GM18858 (cell line): ENCODE measurements around the gene CACNA2D4.
"Not testable (repeated sequence)": the region's sequence is repeated elsewhere in the genome, so short reads cannot be mapped to it uniquely, and the experiment has no call there.

Experiments
- ATAC-seq: cut with Tn5 transposase; IDR thresholded peaks from one replicate; pipeline ENCODE4 v1.9.1; 2021; ENCODE audit not compliant: unreplicated experiment

The CACNA2D4 gene, protein sequence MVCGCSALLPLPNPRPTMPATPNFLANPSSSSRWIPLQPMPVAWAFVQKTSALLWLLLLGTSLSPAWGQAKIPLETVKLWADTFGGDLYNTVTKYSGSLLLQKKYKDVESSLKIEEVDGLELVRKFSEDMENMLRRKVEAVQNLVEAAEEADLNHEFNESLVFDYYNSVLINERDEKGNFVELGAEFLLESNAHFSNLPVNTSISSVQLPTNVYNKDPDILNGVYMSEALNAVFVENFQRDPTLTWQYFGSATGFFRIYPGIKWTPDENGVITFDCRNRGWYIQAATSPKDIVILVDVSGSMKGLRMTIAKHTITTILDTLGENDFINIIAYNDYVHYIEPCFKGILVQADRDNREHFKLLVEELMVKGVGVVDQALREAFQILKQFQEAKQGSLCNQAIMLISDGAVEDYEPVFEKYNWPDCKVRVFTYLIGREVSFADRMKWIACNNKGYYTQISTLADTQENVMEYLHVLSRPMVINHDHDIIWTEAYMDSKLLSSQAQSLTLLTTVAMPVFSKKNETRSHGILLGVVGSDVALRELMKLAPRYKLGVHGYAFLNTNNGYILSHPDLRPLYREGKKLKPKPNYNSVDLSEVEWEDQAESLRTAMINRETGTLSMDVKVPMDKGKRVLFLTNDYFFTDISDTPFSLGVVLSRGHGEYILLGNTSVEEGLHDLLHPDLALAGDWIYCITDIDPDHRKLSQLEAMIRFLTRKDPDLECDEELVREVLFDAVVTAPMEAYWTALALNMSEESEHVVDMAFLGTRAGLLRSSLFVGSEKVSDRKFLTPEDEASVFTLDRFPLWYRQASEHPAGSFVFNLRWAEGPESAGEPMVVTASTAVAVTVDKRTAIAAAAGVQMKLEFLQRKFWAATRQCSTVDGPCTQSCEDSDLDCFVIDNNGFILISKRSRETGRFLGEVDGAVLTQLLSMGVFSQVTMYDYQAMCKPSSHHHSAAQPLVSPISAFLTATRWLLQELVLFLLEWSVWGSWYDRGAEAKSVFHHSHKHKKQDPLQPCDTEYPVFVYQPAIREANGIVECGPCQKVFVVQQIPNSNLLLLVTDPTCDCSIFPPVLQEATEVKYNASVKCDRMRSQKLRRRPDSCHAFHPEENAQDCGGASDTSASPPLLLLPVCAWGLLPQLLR

DNA sequence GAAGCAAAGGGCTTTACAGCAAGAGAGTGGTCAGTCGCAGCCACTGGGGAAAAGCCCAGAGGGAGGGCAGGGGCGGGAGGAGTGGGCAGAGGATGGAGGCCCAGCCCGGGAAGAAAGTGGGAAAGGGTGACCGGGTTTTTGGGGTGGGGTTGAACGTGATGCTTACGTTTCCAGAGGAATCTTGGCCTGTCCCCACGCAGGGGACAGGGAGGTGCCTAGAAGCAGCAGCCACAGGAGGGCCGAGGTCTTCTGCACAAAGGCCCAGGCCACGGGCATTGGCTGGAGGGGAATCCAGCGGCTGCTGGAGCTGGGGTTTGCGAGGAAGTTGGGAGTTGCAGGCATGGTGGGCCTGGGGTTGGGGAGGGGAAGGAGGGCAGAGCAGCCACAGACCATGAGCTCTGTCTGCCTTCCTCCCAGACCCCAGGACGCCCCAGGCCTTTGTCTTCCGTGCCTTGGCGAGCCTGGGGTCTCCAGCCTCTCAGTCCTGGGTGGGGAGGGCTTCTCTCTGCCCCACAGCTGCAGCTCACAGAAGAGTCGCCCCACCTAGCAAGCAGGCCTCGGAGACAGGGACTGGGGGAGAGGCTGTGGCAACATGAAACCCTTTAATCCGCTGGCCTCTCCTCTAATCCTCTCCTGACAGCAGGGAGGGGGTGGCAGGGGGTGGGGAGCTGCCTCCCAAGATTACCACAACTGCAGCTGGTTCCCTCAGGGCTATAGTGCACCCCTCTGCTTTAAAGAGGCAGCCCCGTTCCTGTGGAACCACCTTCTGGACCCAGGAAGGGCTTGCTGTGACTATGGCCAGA, at the start of gene CACNA2D4:
TSS of gene CACNA2D4 (minus strand) at position 572 of the 803 bp plus-strand sequence. CDS start at position 393, 179 bp downstream.
- ATAC-seq = no peak

DNA sequence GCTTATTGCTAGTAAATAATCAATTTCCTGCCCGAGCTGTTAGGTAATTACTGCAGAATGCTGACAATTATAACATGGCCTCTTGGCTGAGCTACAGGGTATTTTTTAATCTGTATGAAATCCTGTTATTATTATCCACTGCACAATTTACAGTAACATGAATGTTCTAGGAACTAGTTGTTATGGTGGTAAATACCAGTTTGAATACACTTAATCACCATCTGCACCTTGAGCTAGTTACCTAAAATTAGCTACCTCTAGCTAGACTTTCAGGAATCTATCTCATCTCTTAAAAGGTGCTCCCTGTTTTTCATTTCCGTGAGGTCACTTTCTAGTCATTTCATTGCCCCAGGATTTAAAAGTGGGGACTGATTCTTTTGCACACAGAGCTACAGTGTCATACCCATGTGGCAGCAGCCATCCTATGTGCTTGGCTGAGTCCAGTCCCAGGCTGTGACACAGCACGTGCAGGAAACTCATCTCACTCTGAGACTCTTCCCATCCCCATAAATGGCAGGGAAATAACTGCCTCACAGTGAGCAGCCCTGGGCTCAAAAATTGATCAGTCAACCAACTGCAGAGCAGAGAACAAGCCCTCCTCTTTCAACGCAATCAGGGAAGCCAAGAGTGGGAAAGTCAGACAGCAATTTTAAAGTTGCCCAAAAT, 48.2 kb upstream of the CACNA2D4 start:
- no peak for ATAC-seq

DNA sequence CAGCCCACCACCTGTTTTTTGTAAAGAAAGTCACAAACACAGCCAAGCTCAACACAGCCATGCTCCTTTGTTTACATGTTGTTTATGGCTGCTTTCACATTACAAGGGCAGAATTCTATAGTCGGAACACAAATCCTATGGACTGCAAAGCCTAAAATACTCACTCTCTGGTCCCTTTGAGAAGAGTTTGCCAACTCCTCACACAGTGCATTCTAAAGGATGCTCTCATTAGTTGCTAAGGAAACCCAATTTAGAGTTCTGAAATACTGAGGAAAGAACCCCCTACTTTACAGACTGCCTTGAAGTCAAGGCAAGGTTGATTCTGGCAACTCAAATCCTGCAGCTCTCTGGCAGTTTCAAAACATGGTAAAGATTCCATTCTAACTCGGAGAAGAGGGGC, 47.5 kb upstream of the CACNA2D4 start:
- ATAC-seq = no peak

DNA sequence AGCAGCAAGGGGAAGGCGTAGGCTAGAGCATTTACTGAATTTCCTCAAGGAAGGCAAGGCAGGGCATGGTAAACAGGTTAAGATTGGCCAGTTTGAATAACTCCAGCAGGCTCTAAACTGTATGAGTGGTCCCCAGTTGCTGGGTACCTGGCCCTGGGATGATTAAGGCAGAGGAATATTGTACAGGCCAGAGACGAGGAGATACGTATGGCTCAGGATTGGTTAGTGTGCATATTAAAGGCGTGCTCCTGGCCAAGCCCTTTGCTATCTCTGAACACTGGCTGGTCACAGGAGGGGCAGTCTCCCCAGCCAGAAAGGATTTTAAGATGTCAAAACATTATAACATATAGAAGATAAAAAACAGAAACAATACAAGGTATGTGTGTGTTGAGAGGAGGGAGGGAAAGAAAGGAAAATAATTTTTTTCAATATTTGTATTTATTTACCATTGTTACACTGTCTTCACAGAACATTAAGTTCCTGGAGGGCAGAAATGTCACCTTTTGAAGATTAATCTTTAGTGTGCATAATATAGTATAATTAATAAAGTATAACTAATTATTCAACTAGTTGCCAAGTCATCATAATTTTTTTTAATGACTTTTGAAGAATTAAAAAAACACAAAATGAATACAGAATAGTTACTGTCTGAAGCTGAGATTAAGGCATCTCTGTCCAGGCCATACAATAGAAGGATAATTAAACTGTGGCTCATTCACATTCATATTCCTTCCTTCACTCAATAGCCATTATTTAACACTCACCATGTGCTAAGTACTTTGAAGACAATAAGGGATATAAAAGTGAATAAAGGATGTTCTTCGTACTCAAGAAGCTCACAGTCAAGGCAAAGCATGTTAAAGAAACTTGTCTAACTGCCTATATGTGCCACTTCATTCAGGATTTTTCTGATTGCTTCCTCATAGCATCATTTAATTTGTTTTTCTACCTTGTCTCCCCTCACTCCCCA, 43.9 kb upstream of the CACNA2D4 start:
- no peak for ATAC-seq

DNA sequence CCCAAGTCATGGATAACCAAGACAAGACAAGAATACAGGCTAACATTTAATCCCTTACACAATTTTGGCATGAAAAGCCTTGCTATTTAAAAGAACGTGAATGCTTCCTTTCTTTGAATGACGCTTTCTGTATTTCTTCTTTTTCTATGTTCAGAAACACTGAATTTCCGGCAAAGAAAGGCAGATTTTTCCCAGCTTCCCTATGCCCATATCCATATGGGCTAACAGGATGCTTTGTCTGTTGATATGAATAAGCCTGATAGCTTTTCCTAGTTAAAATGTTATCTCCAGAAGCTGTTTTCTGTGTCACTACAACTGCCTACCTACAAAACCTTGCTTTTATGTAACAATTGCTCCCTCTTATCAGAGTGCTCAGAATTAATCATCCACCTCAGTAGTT, 38.3 kb upstream of the CACNA2D4 start:
- no peak for ATAC-seq

DNA sequence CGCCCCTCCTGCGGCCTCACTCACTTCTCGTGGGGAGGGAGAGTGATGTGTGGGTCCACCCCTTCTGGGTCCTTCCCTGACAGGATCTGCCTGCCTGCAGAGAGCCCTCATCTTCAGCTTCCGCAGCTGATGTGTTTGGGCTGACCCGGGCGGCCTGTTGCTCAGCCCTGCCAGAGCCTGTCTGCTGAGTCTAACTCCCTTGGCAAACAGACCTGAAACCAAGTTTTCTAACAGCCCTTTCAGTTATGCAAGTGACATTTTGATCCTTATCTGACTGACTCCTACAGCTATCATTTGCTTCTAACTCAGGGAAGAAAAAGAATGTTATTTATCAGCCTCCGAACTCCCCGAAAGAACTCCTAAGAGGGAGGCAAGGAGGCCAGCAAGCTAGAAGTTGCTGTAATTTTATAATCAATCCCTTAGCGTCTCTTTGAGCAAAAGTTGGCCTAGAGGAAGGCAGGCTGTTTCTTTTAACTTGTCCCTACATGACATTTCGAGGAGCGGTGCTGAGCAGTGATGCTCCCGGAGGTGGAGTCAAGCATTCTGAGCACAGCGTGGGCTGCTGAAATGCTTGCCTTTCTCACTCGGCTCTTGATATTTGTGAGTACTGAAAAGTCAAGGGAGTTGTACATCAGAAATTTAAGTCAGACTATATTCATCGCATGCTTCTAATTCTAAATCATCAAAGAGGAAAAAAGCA, 31.5 kb upstream of the CACNA2D4 start:
- ATAC-seq = no peak

DNA sequence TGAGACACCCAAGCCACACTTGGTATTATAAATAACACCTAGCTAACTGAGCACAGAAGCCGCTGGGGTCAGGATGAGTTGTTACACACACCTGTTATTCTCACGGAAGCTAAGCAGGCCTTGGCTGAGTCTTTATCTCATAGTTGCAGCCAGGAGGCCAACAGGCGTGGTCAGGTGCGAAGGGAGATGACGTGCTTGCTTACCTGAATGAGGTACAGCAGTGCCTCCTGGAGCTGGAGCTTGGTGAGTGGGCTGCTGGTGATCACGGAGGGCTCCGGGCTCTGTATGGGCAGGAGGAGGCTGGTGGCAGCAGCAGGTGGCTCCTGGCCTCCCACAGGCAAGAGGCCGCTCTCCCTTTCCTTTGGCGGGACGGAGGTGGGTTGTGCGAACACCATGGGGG, 30.4 kb upstream of the CACNA2D4 start:
- ATAC-seq = no peak

DNA sequence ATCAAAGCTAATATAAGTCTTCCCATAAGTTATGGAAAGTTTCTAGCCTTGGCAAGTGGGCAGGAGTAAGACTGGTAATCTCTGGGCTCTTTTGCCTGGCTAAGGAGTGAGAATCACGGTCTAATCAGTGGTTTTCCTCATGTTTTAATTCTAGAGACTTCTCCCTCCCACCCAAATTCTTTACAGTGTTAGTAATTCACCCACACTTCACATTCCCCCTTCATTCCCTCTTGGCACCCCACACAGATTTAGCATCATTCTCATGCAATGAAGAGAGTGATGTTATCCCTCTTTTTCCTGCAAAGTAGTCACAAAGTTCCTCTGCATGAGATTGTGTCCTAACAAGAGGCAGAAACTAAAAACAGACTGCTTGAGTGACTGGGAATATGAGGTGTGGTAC, 28.6 kb upstream of the CACNA2D4 start:
- ATAC-seq = no peak

DNA sequence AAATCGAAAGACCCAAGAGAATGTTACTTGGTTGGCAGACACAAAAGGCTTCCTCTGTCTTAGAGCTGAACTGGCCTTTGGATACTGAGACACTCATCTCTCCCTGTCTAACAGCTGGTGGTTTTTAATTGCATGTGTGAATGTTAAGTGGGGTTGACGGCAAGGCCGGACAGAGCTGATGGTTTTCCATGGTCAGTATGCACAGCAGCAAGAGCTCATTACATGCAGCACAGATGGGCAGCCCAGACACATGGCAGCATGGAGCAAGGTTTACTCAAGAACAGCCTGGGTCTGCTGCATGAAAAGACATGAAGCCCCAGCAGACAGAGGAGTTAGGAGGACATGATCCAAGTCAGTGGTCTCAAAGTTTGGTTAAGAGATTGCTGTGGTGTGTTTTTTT, 27.8 kb upstream of the CACNA2D4 start:
- ATAC-seq = no peak

DNA sequence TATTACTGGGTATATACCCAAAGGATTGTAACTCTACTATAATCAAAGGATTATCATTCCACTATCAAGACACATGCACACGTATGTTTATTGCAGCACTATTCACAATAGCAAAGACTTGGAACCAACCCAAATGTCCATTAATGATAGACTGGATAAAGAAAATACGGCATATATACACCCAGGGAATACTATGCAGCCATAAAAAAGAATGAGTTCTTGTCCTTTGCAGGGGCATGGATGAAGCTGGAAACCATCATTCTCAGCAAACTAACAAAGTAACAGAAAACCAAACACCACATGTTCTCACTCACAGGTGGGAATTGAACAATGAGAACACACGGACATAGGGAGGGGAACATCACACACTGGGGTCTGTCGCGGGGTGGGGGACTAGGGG, 27.1 kb upstream of the CACNA2D4 start:
- not testable (repeated sequence) for ATAC-seq

DNA sequence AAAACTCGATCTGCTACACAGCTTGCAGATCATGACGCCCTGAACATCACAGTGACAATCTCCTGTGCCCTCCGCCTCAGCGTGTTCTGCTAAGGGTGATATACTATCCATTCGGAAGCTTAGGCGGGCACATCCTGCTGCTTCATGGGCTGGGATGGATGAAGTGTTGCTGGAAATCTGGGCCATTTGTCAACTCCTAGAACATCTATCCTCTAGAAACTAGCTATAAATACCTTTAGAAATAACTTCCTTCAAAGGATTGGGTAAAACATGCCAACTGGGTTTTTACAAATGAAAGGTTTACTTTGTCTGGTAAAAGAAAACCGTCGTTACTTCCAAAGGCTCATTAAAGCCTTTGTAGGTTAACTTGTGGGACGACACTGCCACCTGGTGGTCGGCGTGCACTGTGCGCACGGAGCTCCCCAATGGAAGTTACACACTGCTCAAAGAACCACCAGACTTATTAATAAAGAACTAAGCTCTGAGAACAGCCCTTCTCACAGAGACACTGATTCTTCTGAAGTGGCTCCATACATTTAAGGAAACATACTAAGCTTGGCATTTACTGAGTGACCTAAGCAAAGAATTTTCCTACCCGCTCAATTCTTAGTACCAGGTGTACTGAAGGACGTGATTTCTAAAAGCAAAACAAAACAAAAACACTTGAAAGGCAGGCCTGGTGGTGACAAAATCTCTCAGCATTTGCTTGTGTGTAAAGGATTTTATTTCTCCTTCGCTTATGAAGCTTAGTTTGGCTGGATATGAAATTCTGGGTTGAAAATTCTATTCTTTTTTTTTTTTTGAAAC, 21.6 kb upstream of the CACNA2D4 start:
- ATAC-seq = no peak

DNA sequence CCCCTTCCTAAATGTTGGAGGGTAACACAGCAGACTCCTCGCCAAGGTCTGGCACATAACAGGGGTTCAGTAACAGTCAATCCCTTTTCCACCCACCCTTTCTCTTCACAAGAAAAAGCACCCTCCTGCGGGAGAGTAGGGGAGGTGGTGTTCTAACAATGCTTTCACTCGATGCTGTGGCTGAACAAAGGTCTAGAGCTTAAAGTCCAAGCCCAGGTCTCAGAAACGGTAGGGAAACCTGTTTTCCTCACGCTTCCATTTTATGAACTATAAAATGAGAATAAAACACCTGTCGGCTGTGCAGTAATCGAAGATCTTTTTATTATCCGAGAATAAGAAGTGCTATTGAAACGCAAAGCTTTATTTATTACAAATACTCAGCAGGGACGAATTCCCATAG, 20.9 kb upstream of the CACNA2D4 start:
- ATAC-seq = no peak

DNA sequence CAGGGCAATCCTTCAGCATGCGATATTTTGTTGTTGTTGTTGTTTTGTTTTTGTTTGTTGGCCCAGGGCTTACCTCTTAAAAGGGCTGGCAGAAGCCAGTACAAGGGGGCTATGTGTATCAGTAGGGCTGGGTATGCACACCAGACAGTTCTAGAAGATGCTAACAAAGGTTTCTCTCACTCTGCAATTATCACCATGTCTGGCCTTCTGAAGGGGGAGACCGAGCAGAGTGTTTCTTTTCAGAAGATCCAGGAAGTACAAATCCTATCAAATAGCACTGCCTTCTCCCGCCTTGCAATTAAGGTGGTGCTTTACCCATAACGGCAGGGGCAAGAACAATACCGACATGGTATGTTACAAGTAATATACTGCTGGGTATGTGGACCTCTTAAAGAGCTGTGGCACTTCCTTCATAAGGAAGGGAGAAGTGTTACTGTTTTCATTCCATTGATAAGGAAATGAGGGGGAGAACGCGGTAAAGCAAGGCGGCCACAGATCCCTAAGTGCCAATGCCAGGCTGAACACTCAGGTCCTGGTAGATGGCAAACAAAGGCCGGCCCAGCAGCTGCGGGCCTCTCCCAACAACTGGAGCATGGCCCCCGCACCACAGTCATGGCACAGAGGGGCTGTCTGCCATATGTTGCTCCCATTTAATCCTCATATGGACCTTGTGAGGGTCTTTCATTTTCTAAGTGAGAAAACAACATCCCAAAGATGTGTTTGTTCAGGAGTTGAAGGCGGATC, 19.2 kb upstream of the CACNA2D4 start:
- ATAC-seq = no peak

DNA sequence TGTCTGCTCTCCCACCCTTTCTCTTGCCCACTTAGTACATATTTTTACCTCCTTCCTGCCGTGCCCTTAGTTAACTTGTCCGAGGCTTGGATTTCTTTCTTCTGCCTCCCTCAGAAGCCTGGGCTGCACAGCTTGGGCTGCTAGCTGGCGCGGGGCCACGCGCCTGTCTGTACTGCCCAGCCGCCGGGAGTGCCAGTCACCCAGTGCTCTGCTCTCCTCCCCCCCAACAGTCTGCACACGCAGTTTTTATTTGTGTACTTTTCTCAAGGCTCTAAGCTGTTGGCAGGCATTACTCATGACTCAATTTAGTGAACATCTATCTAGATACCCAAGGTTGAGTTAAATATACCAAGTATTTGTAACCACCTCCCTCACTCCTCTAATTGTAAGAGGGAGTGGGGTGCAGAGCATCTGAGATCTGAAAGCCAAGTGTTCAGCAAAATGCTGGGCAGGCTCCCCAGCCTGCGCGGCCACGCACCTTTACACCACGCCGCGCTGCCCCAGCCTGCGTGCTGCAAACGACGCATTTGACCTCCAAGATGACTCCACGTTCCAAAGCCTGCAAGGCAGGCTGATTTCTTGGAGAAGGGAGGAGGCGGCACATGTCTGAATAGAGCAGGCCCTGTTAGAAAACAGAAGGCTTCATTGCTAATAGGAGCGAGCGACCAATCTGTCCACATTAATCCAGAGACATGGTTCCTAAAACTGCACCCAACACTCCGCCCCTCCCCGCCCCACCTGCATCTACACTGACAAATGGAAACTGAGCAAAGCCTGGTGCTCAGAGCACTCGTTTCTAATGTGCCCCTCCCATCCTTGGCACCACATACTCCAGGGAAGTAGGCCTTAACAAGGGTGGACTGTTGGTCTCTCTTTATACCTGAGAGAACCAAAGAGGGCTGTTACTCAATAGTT, 18.2 kb upstream of the CACNA2D4 start:
- no peak for ATAC-seq

DNA sequence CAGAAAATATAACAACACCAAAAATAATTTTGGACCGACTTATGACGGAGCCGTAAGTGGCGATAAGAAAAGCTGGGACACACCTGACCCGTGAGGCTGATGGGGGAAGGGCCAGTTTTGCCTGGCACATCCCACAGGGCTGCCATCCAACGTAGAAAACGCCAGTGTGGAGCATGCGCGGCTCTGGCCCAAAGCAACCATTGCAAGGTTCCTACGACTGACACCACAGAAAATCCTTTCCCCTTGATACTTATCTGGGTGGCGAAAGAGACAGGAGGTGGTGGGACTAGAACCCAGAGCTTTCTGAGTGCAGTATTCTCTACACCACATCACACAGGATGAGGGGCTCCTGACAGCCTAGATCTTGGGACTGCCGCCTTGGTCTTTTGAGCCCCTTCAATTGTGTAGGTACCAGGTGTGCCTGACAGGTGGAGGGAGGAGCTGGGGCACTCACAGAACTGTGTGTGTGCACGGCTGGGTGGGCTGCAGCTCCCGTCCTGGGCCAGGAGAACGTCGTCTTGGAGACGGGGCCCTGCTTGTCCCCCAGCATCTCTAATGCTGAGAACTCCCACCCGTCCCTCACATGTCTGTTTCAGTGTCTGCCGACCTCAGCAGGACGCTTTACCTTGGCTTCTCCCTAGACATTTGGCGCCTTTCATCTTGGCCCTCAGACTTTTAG, 17.4 kb upstream of the CACNA2D4 start:
- no peak for ATAC-seq
